Measurements from ENCODE around the gene KIF1B. TPM values are rescaled to one million over a fixed set of nuclear protein-coding genes. Genes with fewer than 3 reads are reported as not detected.

The KIF1B gene
- total RNA-seq, 4 donors from 2014 or later = 63.1 to 83.8 (median 71.2) TPM

DNA sequence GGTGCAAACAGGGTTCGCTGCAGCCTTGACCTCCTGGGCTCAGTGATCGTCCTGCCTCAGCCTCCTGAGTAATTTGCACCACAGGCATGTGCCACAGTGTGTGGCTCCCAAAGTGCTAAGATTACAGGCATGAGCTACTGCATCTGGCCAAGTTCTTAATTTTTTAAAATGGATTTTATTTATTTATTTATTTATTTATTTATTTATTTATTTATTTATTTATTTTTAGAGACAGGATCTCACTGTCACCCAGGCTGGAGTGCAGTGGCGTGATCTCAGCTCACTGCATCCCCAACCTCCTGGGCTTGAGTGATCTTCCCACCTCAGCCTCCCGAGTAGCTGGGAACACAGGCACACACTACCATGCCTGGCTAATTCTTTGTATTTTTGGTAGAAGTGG, 54.7 kb downstream of the KIF1B start:
- TF ChIP-seq CTCF (IDR thresholded peaks at IDR 0.05) = no peak
- TF ChIP-seq POLR2AphosphoS5 (IDR thresholded peaks at IDR 0.05) = no peak
- no peak for TF ChIP-seq POLR2A (IDR thresholded peaks at IDR 0.05)
- no peak for TF ChIP-seq EP300 (IDR thresholded peaks at IDR 0.05)
- WGBS, 2 donors (ENCODE audit: low coverage in 1 of 2) = 100% methylated on average over 4 of the region's 4 CpGs; no CpG with 5 or more reads in 1 of the 2 donors
- ATAC-seq = no peak

GRCh38 chr1:10265900-10266299, 55.5 kb downstream of the KIF1B start:
- 94 to 97% methylated on average over 3 of the region's 3 CpGs for WGBS, 2 donors (ENCODE audit: low coverage in 1 of 2)
- peaks cover 0 to 15% (median 0%) of the 10 kb centered on the region in 3 donors for H3K4me1 ChIP-seq
- no peak overlapping the region for H3K4me3 ChIP-seq
- H3K27me3 ChIP-seq = no peaks in the 10 kb centered on the region
- H3K36me3 ChIP-seq = peaks cover 0 to 75% of the 10 kb centered on the region in 2 donors
- ATAC-seq = no peak
- TF ChIP-seq EP300 (IDR thresholded peaks at IDR 0.05) = no peak
- TF ChIP-seq POLR2AphosphoS5 (IDR thresholded peaks at IDR 0.05) = no peak
- no peak for TF ChIP-seq CTCF (IDR thresholded peaks at IDR 0.05)
- TF ChIP-seq POLR2A (IDR thresholded peaks at IDR 0.05) = no peak
- H3K9me3 ChIP-seq = no peaks in the 10 kb centered on the region
- no peak overlapping the region for H3K27ac ChIP-seq

More for the DNA sequence above, 54.7 kb downstream of the KIF1B start:
- Histone ChIP-seq H3K4me3 (no peak overlapping the region), H3K27ac (no peak overlapping the region), H3K9me3 (no peaks in the 10 kb centered on the region), H3K36me3 (peaks cover 0 to 81% of the 10 kb centered on the region in 2 donors), H3K4me1 (peaks cover 0 to 15% (median 0%) of the 10 kb centered on the region in 3 donors), H3K27me3 (no peaks in the 10 kb centered on the region)

- H3K9me3 ChIP-seq = no peaks in the 10 kb centered on the region
- H3K27me3 ChIP-seq = no peaks in the 10 kb centered on the region
- peaks cover 0 to 15% (median 0%) of the 10 kb centered on the region in 3 donors for H3K4me1 ChIP-seq
- peaks cover 0 to 75% of the 10 kb centered on the region in 2 donors for H3K36me3 ChIP-seq
- no peak overlapping the region for H3K4me3 ChIP-seq
- 74 to 85% methylated on average over 4 to 5 of the region's 5 CpGs for WGBS, 2 donors (ENCODE audit: low coverage in 1 of 2)
- H3K27ac ChIP-seq = peak overlapping the region in 1 of 4 donors; percentile 17
- ATAC-seq = no peak
- TF ChIP-seq POLR2A (IDR thresholded peaks at IDR 0.05) (no peak), CTCF (IDR thresholded peaks at IDR 0.05) (no peak), POLR2AphosphoS5 (IDR thresholded peaks at IDR 0.05) (no peak), EP300 (IDR thresholded peaks at IDR 0.05) (no peak)
These were observed 56.9 kb downstream of the KIF1B start for GRCh38 chr1:10267319-10267718.

- 75 to 84% methylated on average over 5 of the region's 5 CpGs for WGBS, 2 donors (ENCODE audit: low coverage in 1 of 2)
- TF ChIP-seq POLR2AphosphoS5 (IDR thresholded peaks at IDR 0.05) (no peak), POLR2A (IDR thresholded peaks at IDR 0.05) (no peak), CTCF (IDR thresholded peaks at IDR 0.05) (no peak), EP300 (IDR thresholded peaks at IDR 0.05) (no peak)
- Histone ChIP-seq H3K27ac (no peak overlapping the region), H3K36me3 (peaks cover 0 to 69% of the 10 kb centered on the region in 2 donors), H3K4me3 (no peak overlapping the region), H3K4me1 (peaks cover 0 to 15% (median 0%) of the 10 kb centered on the region in 3 donors), H3K27me3 (no peaks in the 10 kb centered on the region), H3K9me3 (no peaks in the 10 kb centered on the region)
- no peak for ATAC-seq
These were observed 57.6 kb downstream of the KIF1B start for GRCh38 chr1:10267921-10268320.

GRCh38 chr1:10271090-10271489, 60.7 kb downstream of the KIF1B start:
- 73 to 79% methylated on average over 2 of the region's 2 CpGs for WGBS, 2 donors (ENCODE audit: low coverage in 1 of 2)
- Histone ChIP-seq H3K4me1 (peaks cover 0 to 15% (median 0%) of the 10 kb centered on the region in 3 donors), H3K27ac (no peak overlapping the region), H3K27me3 (no peaks in the 10 kb centered on the region), H3K9me3 (no peaks in the 10 kb centered on the region), H3K4me3 (no peak overlapping the region), H3K36me3 (peaks cover 0 to 53% of the 10 kb centered on the region in 2 donors)
- no peak for TF ChIP-seq CTCF (IDR thresholded peaks at IDR 0.05)
- no peak for TF ChIP-seq POLR2A (IDR thresholded peaks at IDR 0.05)
- TF ChIP-seq EP300 (IDR thresholded peaks at IDR 0.05) = no peak
- no peak for TF ChIP-seq POLR2AphosphoS5 (IDR thresholded peaks at IDR 0.05)
- no peak for ATAC-seq

Measured in gastroesophageal sphincter (tissue), 4 donors.